ENCODE results near the gene GINS2.
A peak's percentile ranks its signal among the peaks of the same experiment; 100 is the strongest.

Gene GINS2

GRCh38 chr16:85660843-85661739 lies 27.7 kb downstream of the GINS2 start:
- H3K4me3 ChIP-seq (ENCODE audit: low read depth, low read length): no peak overlapping the region
- no peak for TF ChIP-seq CTCF (IDR thresholded peaks at IDR 0.05; ENCODE audit: low read depth, low read length, missing control alignments)
- no peak for DNase-seq (ENCODE audit: low read depth)

- peak; percentile 95 for TF ChIP-seq CTCF (IDR thresholded peaks at IDR 0.05; ENCODE audit: low read depth, low read length, missing control alignments)
- DNase-seq (ENCODE audit: low read depth): no peak
- no peak overlapping the region for H3K4me3 ChIP-seq (ENCODE audit: low read depth, low read length)
Observed at GRCh38 chr16:85659805-85660511, 28.8 kb downstream of the GINS2 start.

GRCh38 chr16:85659336-85659735 lies 29.4 kb downstream of the GINS2 start:
- no peak overlapping the region for H3K4me3 ChIP-seq (ENCODE audit: low read depth, low read length)
- no peak for DNase-seq (ENCODE audit: low read depth)
- TF ChIP-seq CTCF (IDR thresholded peaks at IDR 0.05; ENCODE audit: low read depth, low read length, missing control alignments): no peak

- TF ChIP-seq CTCF (IDR thresholded peaks at IDR 0.05; ENCODE audit: low read depth, low read length, missing control alignments): no peak
- H3K4me3 ChIP-seq (ENCODE audit: low read depth, low read length): no peak overlapping the region
- DNase-seq (ENCODE audit: low read depth): no peak
Observed at GRCh38 chr16:85658504-85659326, 30.0 kb downstream of the GINS2 start.

- no peak for DNase-seq (ENCODE audit: low read depth)
- no peak for TF ChIP-seq CTCF (IDR thresholded peaks at IDR 0.05; ENCODE audit: low read depth, low read length, missing control alignments)
- H3K4me3 ChIP-seq (ENCODE audit: low read depth, low read length): no peak overlapping the region
Observed at GRCh38 chr16:85657996-85658395, 30.8 kb downstream of the GINS2 start.

GRCh38 chr16:85657267-85657650 lies 31.5 kb downstream of the GINS2 start:
- H3K4me3 ChIP-seq (ENCODE audit: low read depth, low read length): no peak overlapping the region
- TF ChIP-seq CTCF (IDR thresholded peaks at IDR 0.05; ENCODE audit: low read depth, low read length, missing control alignments): no peak
- no peak for DNase-seq (ENCODE audit: low read depth)

All from GM12864 (cell line).